GM15510 (cell line): Measurements from ENCODE around the gene LHX3.

Source experiments
- POLR2A ChIP-seq: IDR thresholded peaks from 3 replicates; pipeline ENCODE4 v1.6.1; 2011; ENCODE audit warnings: borderline replicate concordance; ENCODE audit not compliant: insufficient read length; ENCODE audit errors: extremely low read depth

The LHX3 gene

GRCh38 chr9:136175616-136176197 lies 29.2 kb downstream of the LHX3 start:
- TF ChIP-seq POLR2A, result no peak

- no peak for TF ChIP-seq POLR2A
These were observed 29.9 kb downstream of the LHX3 start for GRCh38 chr9:136174779-136175615.

GRCh38 chr9:136173648-136174290 lies 31.2 kb downstream of the LHX3 start:
- no peak for TF ChIP-seq POLR2A

GRCh38 chr9:136172412-136173079 lies 32.4 kb downstream of the LHX3 start:
- no peak for TF ChIP-seq POLR2A

- TF ChIP-seq POLR2A, result no peak
These were observed 33.0 kb downstream of the LHX3 start for GRCh38 chr9:136171801-136172411.

GRCh38 chr9:136171009-136171800 lies 33.7 kb downstream of the LHX3 start:
- TF ChIP-seq POLR2A, result no peak

- TF ChIP-seq POLR2A, result no peak
These were observed 34.7 kb downstream of the LHX3 start for GRCh38 chr9:136170006-136170901.

- no peak for TF ChIP-seq POLR2A
These were observed 35.4 kb downstream of the LHX3 start for GRCh38 chr9:136169495-136169894.

GRCh38 chr9:136163248-136163850 lies 41.6 kb downstream of the LHX3 start:
- TF ChIP-seq POLR2A, result no peak

GRCh38 chr9:136160995-136161610 lies 43.8 kb downstream of the LHX3 start:
- no peak for TF ChIP-seq POLR2A

GRCh38 chr9:136160381-136160841 lies 44.5 kb downstream of the LHX3 start:
- no peak for TF ChIP-seq POLR2A

- TF ChIP-seq POLR2A, result no peak
These were observed 45.1 kb downstream of the LHX3 start for GRCh38 chr9:136159851-136160250.
